ENCODE results near the gene KCTD1. TPM values are rescaled to one million over a fixed set of nuclear protein-coding genes. Genes with fewer than 3 reads are reported as not detected.

The KCTD1 gene
- total and polyA plus RNA-seq, 4 experiments from 2014 or later: 0.34 to 3.4 (median 2.8) TPM; not detected in 1

DNA sequence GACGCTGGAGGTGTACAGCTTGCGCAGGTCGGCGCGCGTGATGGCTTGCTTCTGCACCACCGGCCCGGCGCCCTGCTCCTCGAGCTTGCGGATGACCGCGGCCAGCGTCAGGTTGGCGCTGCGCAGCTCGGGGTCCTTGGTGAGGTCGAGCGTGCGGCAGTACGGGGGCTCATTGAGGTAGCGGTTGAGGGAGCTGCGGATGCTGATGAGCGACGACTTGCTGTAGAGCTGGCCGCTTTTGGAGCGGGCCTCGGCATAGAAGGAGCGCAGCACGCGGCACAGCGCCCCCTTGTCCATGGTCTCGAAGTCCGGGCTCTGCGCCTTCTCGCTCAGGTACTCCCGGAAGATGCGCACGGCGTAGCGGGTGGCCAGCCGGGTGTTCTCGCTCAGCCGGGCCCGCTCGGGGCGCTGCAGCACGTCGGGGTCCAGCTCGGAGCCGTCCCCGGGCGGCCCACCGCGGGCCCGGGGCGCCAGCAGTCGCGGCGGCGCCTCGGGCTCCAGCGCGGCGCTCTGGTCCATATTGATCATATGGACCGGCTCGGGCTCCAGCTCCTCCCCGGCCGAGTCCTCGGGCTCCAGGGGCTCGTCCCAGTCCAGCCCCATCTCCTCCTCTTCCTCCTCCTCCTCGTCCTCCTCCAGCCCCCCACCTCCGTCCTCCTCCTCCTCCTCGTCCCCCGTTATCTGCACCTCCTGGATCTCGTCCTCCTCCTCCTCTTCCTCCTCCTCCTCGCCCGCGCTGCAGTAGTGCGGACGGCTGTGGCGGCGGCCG lies 523 bp downstream of the KCTD1 start:
- POLR2A ChIA-PET (ENCODE audit: partially characterized antibody): interaction anchor here (1.4 kb wide), 1 partner anchor 13 kb away, joined by 3 read pairs; no protein-coding TSS in a partner anchor
- Mint-ChIP-seq H3K36me3 (peaks cover 0 to 1% of the 10 kb centered on the region in 2 donors), H3K4me3 (peak overlapping the region; percentile 82 to 90 (median 88)), H3K9me3 (peaks cover 0 to 6% (median 0%) of the 10 kb centered on the region in 8 donors), H3K27ac (peak overlapping the region in 2 of 7 donors; percentile 52 to 64), H3K4me1 (peaks cover 22 to 57% (median 38%) of the 10 kb centered on the region in 4 donors), H3K27me3 (peaks cover 14 to 20% of the 10 kb centered on the region in 2 donors)
- H3K36me3 ChIP-seq (ENCODE audit: insufficient read depth, low read length): no peaks in the 10 kb centered on the region
- H3K9me3 ChIP-seq (ENCODE audit: control insufficient read depth in 1 of 2, low read length in 2 of 2): no peaks in the 10 kb centered on the region
- intact Hi-C loops (cut with micrococcal nuclease): loop anchor here (5.0 kb wide), 1 partner anchor 456 kb away; the partner anchor contains the start of gene SS18
- peak overlapping the region in 1 of 2 donors; percentile 42 for H3K4me3 ChIP-seq (ENCODE audit: low read length in 2 of 2)
- H3K4me1 ChIP-seq (ENCODE audit: insufficient read depth, low read length): peaks cover 44% of the 10 kb centered on the region
- CTCF ChIA-PET (ENCODE audit: partially characterized antibody): interaction anchor here (1.0 to 1.4 kb wide), 2 partner anchors 39 to 164 kb away, joined by 3 to 4 read pairs; no protein-coding TSS in a partner anchor
- DNase-seq: peak; percentile 32 to 50 (median 48)
- peaks cover 8% of the 10 kb centered on the region for H3K27me3 ChIP-seq (ENCODE audit: insufficient read depth, low read length)
- no peak overlapping the region for H3K27ac ChIP-seq (ENCODE audit: low read depth, low read length)

DNA sequence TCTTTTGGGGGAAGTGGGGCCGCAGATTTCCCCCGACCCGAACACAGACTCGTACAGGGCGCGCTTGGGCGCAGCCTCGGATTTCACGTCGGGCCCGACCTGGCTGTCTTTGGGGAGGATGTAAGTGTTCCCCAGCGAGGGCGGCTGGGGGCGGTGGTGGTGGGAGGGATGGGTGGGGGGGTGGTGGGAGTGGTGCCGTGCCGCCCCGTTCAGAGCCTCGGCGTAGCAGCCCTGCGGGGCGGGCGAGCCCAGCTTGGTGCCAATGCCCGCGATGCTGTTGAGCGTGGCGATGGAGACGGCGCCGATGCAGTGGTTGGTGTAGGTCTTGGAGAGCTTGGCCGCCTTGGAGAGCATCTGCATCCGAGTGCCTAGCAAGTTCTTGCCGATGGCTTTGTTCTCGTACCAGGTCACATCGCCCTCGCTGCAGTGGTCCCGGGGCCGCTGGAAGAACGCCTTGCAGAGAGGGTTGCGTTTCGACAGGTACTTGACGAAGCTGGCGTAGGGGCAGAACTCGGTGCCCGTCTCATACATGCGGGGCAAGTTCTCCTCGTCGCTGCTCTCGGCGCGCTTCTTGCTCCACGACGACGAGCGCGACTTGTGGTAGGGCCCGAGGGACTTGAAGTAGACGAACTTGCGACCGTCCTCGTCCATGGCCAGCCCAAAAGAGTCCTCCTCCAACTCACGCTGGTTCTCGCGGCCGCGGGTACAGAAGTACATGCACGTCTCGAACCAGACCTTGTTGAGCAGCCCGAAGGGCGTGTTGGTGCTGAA lies 1.3 kb downstream of the KCTD1 start:
- Histone ChIP-seq H3K27ac (ENCODE audit: low read depth, low read length) (no peak overlapping the region), H3K27me3 (ENCODE audit: insufficient read depth, low read length) (peaks cover 8% of the 10 kb centered on the region), H3K4me1 (ENCODE audit: insufficient read depth, low read length) (peaks cover 44% of the 10 kb centered on the region), H3K36me3 (ENCODE audit: insufficient read depth, low read length) (no peaks in the 10 kb centered on the region), H3K9me3 (ENCODE audit: control insufficient read depth in 1 of 2, low read length in 2 of 2) (no peaks in the 10 kb centered on the region), H3K4me3 (ENCODE audit: low read length in 2 of 2) (no peak overlapping the region)
- peaks cover 9 to 15% of the 10 kb centered on the region in 2 donors for H3K27me3 Mint-ChIP-seq
- POLR2A ChIA-PET (ENCODE audit: partially characterized antibody): interaction anchor here (1.4 kb wide), 1 partner anchor 12 kb away, joined by 3 read pairs; no protein-coding TSS in a partner anchor
- peak overlapping the region; percentile 76 to 90 (median 81) for H3K4me3 Mint-ChIP-seq
- intact Hi-C loops (cut with micrococcal nuclease): loop anchor here (5.0 kb wide), 1 partner anchor 455 kb away; the partner anchor contains the start of gene SS18
- peaks cover 22 to 62% (median 36%) of the 10 kb centered on the region in 4 donors for H3K4me1 Mint-ChIP-seq
- peaks cover 0 to 1% of the 10 kb centered on the region in 2 donors for H3K36me3 Mint-ChIP-seq
- no peak overlapping the region for H3K27ac Mint-ChIP-seq
- DNase-seq: no peak
- H3K9me3 Mint-ChIP-seq: peaks cover 0 to 6% (median 0%) of the 10 kb centered on the region in 8 donors
- CTCF ChIA-PET (ENCODE audit: partially characterized antibody): no interaction called here

DNA sequence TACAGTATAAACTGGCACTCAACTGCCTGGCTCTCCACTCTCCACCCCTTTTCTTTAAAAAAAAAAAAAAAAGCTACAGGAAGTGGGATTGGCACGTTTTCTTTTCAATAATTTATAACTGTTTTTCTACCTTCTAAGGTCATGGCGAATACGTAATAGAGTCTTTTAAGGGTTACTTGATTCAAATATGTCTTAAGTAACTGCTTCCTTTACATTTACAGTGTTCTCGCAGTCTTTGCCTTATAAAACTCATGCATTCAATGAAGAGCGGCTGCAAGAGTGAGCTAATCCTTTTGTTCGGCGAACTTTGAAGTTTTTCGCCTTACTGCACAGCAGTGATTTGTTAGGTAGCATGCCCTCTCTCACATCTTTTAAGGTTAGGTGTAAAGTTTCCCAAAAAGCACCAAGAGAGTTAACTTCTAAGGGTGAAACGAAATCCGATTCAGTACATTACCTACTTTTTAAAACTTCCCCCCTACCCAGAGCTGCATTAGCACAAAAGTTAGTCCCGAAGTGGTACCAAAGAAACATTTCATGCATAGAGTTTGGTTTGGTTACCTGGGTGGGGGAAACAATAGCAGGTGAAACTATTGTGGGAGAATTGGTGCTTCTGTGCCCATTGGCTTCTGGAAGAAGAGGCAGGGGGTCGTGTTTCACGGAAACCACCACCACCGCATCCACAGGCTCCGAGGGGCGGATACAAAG lies 2.0 kb downstream of the KCTD1 start:
- no peak for DNase-seq
- Histone ChIP-seq H3K36me3 (ENCODE audit: insufficient read depth, low read length) (no peaks in the 10 kb centered on the region), H3K4me3 (ENCODE audit: low read length in 2 of 2) (no peak overlapping the region), H3K4me1 (ENCODE audit: insufficient read depth, low read length) (peaks cover 43% of the 10 kb centered on the region), H3K27me3 (ENCODE audit: insufficient read depth, low read length) (peaks cover 3% of the 10 kb centered on the region), H3K9me3 (ENCODE audit: control insufficient read depth in 1 of 2, low read length in 2 of 2) (no peaks in the 10 kb centered on the region), H3K27ac (ENCODE audit: low read depth, low read length) (no peak overlapping the region)
- Mint-ChIP-seq H3K9me3 (peaks cover 0 to 6% (median 0%) of the 10 kb centered on the region in 8 donors), H3K27me3 (peaks cover 3 to 10% of the 10 kb centered on the region in 2 donors), H3K4me3 (peak overlapping the region; percentile 26 to 76 (median 68)), H3K27ac (no peak overlapping the region), H3K36me3 (peaks cover 0 to 1% of the 10 kb centered on the region in 2 donors), H3K4me1 (peaks cover 22 to 60% (median 33%) of the 10 kb centered on the region in 4 donors)
- POLR2A ChIA-PET (ENCODE audit: partially characterized antibody): no interaction called here
- intact Hi-C loops (cut with micrococcal nuclease): loop anchor here (5.0 kb wide), 1 partner anchor 454 kb away; the partner anchor contains the start of gene SS18
- CTCF ChIA-PET (ENCODE audit: partially characterized antibody): no interaction called here

DNA sequence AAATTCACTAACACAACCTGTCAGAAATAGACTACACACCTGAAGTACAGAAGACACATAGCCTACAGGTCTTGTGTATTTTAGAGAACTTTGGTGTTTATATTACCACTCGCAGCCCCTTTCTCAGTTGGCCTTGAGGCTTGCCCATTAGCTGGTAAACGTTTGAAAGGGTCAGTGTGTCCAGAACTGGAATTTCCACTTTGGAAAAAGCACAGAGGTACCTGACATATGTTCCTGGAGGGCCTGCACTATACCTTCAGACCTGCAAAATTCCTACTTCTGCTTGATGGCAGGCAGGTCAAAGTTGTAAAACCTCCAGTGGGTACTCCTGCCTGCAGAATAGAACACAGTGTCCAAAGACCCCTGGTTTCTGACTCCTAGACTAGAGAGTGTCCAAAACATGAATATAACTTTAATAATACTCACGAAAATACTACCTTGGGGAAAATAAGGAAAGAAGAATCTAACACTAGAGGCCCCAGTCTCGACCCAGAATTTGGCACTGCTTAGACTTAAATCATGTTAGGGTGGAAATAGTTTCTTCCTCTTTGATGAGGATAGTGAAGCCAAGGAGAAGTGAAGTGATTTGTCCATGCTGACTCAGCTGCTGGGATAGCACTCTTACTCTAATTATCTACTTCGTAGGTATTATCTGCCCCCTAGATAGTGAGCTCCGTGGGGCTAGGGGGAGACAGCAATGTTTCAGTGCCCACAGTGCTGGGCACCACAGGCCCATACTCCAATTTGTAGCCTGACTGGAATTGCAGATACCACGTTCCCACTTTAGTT lies 2.8 kb downstream of the KCTD1 start:
- Histone ChIP-seq H3K4me1 (ENCODE audit: insufficient read depth, low read length) (peaks cover 35% of the 10 kb centered on the region), H3K9me3 (ENCODE audit: control insufficient read depth in 1 of 2, low read length in 2 of 2) (no peaks in the 10 kb centered on the region), H3K4me3 (ENCODE audit: low read length in 2 of 2) (no peak overlapping the region), H3K36me3 (ENCODE audit: insufficient read depth, low read length) (no peaks in the 10 kb centered on the region), H3K27me3 (ENCODE audit: insufficient read depth, low read length) (no peaks in the 10 kb centered on the region), H3K27ac (ENCODE audit: low read depth, low read length) (no peak overlapping the region)
- ChIA-PET CTCF (ENCODE audit: partially characterized antibody) (no interaction called here), POLR2A (ENCODE audit: partially characterized antibody) (no interaction called here)
- Mint-ChIP-seq H3K27me3 (peaks cover 1 to 9% of the 10 kb centered on the region in 2 donors), H3K4me3 (peak overlapping the region in 7 of 8 donors; percentile 2 to 76 (median 32)), H3K9me3 (peaks cover 0 to 5% (median 0%) of the 10 kb centered on the region in 8 donors), H3K36me3 (peaks cover 0 to 1% of the 10 kb centered on the region in 2 donors), H3K4me1 (peaks cover 22 to 57% (median 33%) of the 10 kb centered on the region in 4 donors), H3K27ac (no peak overlapping the region)
- intact Hi-C loops (cut with micrococcal nuclease): loop anchor here (5.0 kb wide), 1 partner anchor 453 kb away; the partner anchor contains the start of gene SS18
- DNase-seq: no peak

DNA sequence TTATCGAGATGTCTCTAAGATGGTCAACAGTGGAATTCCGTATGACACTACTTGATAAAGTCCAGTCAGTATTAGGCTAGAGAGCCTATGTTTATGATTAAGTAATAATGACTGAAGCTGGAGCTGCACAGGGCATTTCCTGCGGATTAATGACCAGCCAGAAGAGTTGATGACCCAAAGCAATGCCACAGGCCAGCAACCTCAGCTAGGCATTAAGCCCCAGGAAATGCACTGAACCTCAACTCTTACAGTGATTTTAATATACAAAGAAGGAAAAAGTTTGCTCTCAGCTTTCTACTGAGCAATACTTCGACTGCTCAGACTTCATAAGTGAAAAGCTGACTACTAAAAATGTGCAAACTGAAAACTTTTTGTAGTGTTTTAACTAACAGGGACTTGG lies 3.9 kb downstream of the KCTD1 start:
- peaks cover 0 to 3% (median 0%) of the 10 kb centered on the region in 8 donors for H3K9me3 Mint-ChIP-seq
- H3K27me3 ChIP-seq (ENCODE audit: insufficient read depth, low read length): no peaks in the 10 kb centered on the region
- peaks cover 0 to 4% of the 10 kb centered on the region in 2 donors for H3K27me3 Mint-ChIP-seq
- peaks cover 25% of the 10 kb centered on the region for H3K4me1 ChIP-seq (ENCODE audit: insufficient read depth, low read length)
- DNase-seq: no peak
- no peaks in the 10 kb centered on the region for H3K9me3 ChIP-seq (ENCODE audit: control insufficient read depth in 1 of 2, low read length in 2 of 2)
- ChIA-PET CTCF (ENCODE audit: partially characterized antibody) (no interaction called here), POLR2A (ENCODE audit: partially characterized antibody) (no interaction called here)
- no peaks in the 10 kb centered on the region for H3K36me3 ChIP-seq (ENCODE audit: insufficient read depth, low read length)
- no peak overlapping the region for H3K27ac ChIP-seq (ENCODE audit: low read depth, low read length)
- no peak overlapping the region for H3K27ac Mint-ChIP-seq
- H3K4me1 Mint-ChIP-seq: peaks cover 21 to 50% (median 33%) of the 10 kb centered on the region in 4 donors
- intact Hi-C loops (cut with micrococcal nuclease): no loop called here
- H3K36me3 Mint-ChIP-seq: peaks cover 0 to 1% of the 10 kb centered on the region in 2 donors
- no peak overlapping the region for H3K4me3 ChIP-seq (ENCODE audit: low read length in 2 of 2)
- peak overlapping the region in 4 of 8 donors; percentile 7 to 36 (median 15) for H3K4me3 Mint-ChIP-seq

DNA sequence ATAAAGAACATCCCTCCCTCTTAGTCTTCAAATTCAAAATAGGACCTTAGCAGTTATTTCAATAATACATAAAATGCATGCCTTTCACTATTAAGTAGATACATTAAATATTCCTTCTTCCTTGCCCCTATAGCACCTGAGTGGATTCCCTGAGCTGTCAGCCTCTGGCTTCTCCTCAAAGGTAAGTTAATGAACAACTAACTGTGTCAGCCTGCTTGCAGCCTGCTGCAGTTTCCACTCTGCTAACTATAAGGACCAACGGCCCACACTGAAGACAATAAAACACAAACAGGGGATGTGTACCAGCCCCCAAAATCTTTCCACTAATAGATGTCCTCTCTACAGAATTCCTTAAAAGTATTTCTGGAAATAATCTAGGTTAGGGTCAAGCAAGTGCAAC lies 5.0 kb downstream of the KCTD1 start:
- Mint-ChIP-seq H3K27me3 (peaks cover 0 to 2% of the 10 kb centered on the region in 2 donors), H3K27ac (no peak overlapping the region), H3K4me1 (peaks cover 21 to 56% (median 33%) of the 10 kb centered on the region in 4 donors), H3K9me3 (peaks cover 0 to 3% (median 0%) of the 10 kb centered on the region in 8 donors), H3K4me3 (peak overlapping the region in 3 of 8 donors; percentile 7 to 50 (median 32)), H3K36me3 (peaks cover 0 to under 1% of the 10 kb centered on the region in 2 donors)
- Histone ChIP-seq H3K4me1 (ENCODE audit: insufficient read depth, low read length) (peaks cover 25% of the 10 kb centered on the region), H3K27me3 (ENCODE audit: insufficient read depth, low read length) (no peaks in the 10 kb centered on the region), H3K36me3 (ENCODE audit: insufficient read depth, low read length) (no peaks in the 10 kb centered on the region), H3K9me3 (ENCODE audit: control insufficient read depth in 1 of 2, low read length in 2 of 2) (no peaks in the 10 kb centered on the region), H3K27ac (ENCODE audit: low read depth, low read length) (no peak overlapping the region), H3K4me3 (ENCODE audit: low read length in 2 of 2) (no peak overlapping the region)
- CTCF ChIA-PET (ENCODE audit: partially characterized antibody): no interaction called here
- POLR2A ChIA-PET (ENCODE audit: partially characterized antibody): no interaction called here
- DNase-seq: no peak
- intact Hi-C loops (cut with micrococcal nuclease): no loop called here
